GM21717 (cell line): ENCODE results near the gene RAB7A.

Experiments used
- ATAC-seq: cut with Tn5 transposase; IDR thresholded peaks from one replicate; pipeline ENCODE4 v1.9.1; 2021; ENCODE audit warnings: mild to moderate bottlenecking, moderate library complexity; ENCODE audit not compliant: unreplicated experiment

RAB7A gene

GRCh38 chr3:128787256-128788253 is 61.6 kb downstream of the RAB7A start:
- no peak for ATAC-seq

DNA sequence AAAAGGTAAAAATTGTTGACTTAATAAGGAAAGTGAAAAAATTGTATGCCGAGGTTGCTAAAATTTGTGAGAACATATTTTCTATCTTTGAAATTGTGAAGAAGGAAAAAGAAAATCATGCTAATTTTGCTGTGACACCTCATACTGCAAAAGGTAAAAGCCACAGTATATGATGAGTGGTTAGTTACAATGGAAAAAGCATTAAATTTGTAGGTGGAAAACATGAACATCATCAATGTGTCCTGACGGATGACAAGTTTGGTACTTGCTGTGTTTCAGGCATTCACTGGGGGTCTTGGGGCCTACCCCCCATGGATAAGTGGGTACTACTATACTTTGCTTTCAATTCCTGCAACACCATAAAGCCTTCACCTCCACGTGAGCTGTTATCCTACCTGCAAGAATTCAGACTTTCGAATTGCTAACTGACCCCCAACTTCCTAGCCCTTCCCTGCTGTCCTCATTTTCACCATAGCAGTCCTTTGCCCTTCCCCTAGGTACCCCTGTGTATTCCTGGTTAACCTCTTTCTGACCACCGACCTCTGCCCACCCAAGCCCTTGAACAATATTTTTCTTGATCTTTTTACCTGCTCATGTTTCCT is 62.4 kb downstream of the RAB7A start:
- ATAC-seq = no peak

GRCh38 chr3:128794067-128794768 is 68.2 kb downstream of the RAB7A start:
- ATAC-seq = no peak

DNA sequence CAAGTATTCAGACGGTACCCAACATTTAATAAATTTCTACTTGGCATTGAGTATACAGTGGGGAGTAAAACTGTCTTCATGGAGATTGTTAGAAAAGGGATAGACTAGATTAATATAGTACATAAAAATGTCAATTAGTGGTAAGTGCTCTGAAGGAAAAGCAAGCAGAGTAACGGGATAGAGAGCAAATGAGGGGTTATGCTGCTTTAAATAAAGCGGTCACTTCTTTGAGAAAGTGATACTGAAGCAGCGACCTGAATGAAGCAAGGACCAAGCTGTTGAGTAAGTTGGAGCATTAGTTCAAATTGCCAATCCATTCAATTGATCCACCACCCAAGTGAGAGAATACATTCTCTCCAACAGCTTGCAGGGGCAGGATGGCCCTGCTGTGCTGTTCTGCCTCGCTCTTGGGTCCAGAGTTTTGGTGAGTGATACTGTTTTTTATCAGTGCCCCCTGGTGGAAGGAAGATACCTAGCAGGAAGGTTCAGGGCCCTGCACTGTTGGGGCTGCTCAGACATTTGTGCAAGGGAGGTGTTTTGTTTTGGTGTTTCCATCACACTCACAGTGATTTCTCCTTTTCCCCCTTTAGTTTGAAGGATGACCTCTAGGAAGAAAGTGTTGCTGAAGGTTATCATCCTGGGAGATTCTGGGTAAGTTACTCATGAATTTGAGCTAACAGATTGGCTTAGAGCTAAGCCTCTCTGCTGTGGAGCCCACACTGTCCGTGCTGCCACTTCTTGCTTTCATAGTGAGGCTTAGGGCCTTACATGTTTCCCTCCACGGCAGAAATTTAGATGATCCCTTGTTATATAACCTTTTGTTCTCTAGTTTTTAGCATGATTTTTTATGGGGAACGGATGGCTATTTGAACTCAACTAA is 69.0 kb downstream of the RAB7A start:
- peak; percentile 53 for ATAC-seq

- no peak for ATAC-seq
Observed at GRCh38 chr3:128799653-128800052, 73.7 kb downstream of the RAB7A start.

GRCh38 chr3:128800241-128801187 is 74.5 kb downstream of the RAB7A start:
- ATAC-seq = no peak

GRCh38 chr3:128801779-128802380 is 75.9 kb downstream of the RAB7A start:
- no peak for ATAC-seq

DNA sequence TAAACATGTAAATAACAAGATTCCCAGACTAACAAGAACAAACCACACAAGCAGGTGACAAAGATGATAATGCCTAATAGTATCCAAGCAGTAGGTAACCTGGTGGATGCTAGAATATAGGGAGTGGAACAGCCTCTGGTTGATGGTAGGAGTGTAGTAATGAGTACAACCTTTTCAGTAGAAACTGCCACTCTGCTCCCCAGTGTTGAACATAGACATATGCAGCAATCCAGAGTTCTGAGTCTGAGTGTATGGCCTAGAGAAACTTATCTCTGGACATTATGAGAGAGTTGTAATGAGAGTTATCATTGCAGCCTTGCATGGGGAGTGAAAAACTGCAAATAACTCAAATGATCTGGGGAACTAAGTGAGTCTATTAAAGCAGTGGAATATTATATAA is 77.3 kb downstream of the RAB7A start:
- no peak for ATAC-seq

- ATAC-seq = peak; percentile 66
Observed at GRCh38 chr3:128804017-128804810, 78.2 kb downstream of the RAB7A start.

DNA sequence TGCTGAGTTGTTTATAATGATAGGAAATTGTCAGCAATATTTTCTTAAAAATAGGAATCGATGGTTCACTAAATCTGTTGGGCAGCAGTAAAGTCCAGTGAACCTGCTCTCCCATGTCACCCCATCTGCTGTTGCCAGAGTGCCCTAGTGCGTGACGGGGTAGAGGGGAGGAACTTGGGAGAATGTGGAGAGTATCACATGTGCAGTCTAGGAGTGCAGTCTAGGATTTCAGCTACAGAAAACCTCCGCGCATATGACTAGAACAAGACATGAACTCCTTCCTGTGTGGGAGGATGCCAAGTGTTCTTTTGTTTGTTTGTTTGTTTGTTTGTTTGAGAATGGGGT is 78.8 kb downstream of the RAB7A start:
- no peak for ATAC-seq

- ATAC-seq = no peak
Observed at GRCh38 chr3:128805772-128806171, 79.8 kb downstream of the RAB7A start.

GRCh38 chr3:128806588-128806987 is 80.6 kb downstream of the RAB7A start:
- no peak for ATAC-seq

GRCh38 chr3:128807186-128807830 is 81.3 kb downstream of the RAB7A start:
- no peak for ATAC-seq

- ATAC-seq = no peak
Observed at GRCh38 chr3:128808672-128809071, 82.7 kb downstream of the RAB7A start.

DNA sequence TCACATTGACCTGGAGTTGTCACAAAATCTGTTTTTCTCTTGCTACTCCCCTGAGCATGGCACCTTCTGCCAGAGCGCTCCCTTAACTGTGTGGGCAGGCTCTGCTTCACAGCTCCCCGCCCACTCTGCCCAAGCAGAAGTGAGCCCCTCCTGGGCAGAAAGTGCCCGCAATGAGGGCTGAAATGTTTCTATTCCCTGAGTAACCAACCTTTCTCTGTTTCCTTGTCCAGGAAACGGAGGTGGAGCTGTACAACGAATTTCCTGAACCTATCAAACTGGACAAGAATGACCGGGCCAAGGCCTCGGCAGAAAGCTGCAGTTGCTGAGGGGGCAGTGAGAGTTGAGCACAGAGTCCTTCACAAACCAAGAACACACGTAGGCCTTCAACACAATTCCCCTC is 87.1 kb downstream of the RAB7A start:
- ATAC-seq = no peak

DNA sequence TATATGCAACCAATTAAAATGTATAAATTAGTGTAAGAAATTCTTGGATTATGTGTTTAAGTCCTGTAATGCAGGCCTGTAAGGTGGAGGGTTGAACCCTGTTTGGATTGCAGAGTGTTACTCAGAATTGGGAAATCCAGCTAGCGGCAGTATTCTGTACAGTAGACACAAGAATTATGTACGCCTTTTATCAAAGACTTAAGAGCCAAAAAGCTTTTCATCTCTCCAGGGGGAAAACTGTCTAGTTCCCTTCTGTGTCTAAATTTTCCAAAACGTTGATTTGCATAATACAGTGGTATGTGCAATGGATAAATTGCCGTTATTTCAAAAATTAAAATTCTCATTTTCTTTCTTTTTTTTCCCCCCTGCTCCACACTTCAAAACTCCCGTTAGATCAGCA is 88.1 kb downstream of the RAB7A start:
- ATAC-seq = no peak

- no peak for ATAC-seq
Observed at GRCh38 chr3:128814519-128815317, 88.7 kb downstream of the RAB7A start.
